Stimulated activated CD4-positive, alpha-beta T cell treated with anti-CD3 and anti-CD28 coated beads, Interleukin-4, amount 100 ng/mL, for 1 hour (primary cell): ENCODE data around the gene LDHD.

ENCODE experiments used
- DNase-seq: peaks from one replicate; pipeline ENCODE4 v3.0.0-alpha.2; 2020

Gene LDHD

GRCh38 chr16:75114179-75114945 is 2.2 kb downstream of the LDHD start:
- DNase-seq: no peak

- DNase-seq: no peak
These were observed 2.9 kb downstream of the LDHD start for GRCh38 chr16:75113541-75114121.

DNA sequence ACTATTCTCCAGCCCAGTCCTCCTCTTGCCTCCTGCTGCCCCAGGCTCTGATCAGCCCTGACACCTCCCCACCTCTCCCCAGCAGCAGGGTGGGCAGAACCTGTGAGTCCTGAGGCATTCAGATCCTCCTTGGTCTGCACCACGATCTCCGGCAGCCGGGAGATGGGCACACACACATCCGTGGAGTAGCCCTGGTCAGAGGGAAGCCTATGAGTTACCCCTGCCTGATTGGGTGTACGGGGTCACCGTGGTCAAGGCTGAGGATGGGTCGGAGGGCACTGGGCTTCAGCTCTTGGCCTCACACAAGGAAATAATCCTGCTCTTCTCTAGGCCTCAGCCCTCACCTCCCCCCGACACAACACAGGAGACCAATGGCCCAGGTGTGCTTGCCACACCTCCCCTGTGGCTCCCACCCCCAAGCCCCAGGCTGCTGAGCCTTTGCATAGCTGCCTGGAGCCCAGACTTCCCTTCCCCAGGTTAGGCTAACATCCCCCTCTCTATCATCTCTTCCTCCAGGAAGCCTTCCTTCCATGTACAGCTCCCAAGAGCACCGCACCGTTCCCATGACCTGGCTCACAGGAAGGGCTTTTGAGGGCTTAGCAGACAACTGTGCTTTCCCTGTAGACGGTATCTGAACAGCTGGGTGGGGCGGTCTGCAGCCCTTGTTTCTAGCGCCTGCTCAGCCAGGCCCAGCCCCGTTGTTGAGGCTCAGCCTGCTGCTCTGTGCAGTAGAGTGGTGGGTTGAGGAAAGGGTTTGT is 3.7 kb downstream of the LDHD start:
- no peak for DNase-seq

DNA sequence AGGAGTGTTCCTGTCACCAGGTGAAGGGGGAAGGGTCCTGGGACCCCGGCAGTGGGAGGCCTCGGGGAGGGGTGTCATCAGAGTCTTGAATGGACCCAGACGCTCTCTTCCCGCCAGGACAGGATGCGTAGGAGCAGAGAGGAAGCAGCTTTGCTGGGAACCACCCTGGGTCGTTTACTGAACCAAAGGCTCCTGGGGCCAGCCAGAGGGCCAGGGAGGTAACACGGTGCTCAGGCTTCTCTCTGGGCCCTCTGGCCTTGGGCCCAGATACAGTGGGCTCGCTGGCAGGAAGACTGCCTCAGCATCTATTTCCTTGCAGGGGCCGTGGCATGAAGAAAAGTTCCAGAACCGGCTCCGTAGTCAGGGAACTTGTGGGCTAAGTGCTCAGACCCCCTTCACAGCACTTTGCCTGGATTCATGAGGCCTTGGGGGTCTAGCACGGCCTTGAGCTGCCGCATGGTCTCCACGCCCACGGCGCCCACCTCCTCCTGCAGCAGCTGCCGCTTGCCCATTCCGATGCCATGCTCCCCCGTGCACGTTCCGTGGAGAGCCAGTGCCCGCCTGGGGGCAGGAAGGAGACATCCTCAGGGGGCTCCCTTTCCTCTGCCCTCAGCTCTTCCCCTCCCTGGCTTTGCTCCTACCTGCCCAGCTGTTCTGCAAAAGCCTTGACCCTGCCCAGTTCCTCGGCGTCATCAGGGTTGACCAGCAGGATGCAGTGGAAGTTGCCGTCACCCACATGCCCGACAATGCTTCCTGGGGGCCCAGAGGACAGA is 4.4 kb downstream of the LDHD start:
- DNase-seq: no peak

- no peak for DNase-seq
These were observed 5.1 kb downstream of the LDHD start for GRCh38 chr16:75111514-75111940.

GRCh38 chr16:75110637-75111513 is 5.7 kb downstream of the LDHD start:
- peak; percentile 82 for DNase-seq

GRCh38 chr16:75109732-75110243 is 6.8 kb downstream of the LDHD start:
- DNase-seq: no peak

GRCh38 chr16:75108792-75109731 is 7.5 kb downstream of the LDHD start:
- peak; percentile 83 for DNase-seq

DNA sequence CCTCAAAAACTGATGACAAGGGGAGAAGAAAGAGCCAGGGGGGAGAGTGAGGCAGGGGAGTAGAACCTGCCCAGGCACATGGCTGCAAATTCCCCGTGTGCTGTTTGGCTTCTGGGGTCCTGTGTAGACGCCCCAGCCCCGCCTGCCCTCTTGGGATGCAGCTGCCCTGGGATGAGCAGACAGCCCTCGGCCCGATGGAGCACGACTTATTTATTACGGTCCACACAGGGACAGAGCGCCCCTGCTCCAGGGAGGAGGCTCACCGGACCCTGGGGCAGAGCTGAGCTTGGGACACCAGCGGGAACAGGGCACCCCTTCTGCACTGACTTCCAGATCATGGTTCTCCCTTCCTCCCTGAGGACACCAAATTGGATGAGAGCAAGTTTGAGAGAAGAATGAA is 9.1 kb downstream of the LDHD start:
- no peak for DNase-seq

DNA sequence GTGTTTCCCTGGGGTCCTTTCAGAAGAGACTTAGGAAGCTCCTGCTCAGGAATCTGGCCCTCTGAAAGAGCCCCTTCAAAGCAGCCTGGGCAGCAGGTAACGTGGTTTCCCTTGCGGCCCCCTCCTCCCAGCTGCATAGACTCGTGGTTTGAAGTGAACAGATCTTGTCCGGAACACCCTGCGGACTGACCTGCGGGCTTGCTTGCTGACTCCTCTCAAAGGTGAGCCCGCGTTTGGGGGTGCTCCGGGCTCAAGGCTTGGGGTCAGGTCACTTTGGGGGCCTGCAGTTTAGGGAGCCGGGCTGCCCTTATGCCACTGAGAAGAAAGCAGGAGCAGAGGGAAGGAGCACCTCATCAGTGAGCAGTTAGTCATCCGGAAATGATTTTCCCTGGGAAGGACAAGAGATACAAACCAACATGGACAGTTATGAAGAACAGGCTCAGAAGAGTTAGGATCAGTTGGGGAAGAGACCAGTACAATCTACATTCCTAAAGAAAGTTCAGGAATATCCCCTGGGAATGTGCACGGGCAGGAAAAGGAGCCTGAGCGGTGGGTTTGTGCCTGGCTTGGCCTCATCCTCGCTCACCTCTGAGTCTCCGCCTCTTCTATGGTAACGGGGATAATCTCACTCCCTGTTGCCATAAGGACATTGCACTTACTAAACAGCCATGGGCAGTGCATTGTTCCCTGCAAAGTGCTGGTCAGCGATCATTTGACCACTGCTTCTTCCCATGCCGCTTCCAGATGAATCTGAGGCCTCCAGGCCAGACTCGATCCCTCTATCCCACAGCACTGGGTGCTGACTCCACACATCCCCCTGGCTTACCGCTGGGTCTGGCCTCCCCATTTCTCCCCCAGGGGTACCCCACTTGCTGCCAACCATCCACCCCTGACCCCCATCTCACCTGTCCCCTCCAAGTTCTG is 10.0 kb downstream of the LDHD start:
- no peak for DNase-seq

- DNase-seq: no peak
These were observed 11.1 kb downstream of the LDHD start for GRCh38 chr16:75105306-75106061.

DNA sequence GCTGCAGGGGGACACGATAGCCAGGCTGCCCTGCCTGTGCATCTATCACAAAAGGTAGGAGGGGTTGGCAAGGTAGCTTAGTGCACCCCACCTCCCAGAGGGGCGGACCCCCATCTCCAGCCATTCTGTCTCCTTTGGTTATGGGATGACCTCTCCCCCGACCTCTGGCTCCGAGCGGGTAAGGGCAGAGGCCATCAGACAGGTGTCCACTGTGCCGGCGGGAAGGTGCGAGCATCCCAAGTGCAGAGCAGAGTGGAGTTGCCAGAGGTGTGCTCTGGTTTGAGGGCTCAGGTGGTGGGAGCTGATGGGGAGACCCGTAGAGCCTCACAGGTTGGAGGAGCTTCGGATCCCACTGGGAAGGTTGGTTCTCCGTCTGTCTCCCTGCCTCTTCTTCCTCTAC is 11.7 kb downstream of the LDHD start:
- DNase-seq: no peak

GRCh38 chr16:75103994-75104393 is 12.6 kb downstream of the LDHD start:
- no peak for DNase-seq

GRCh38 chr16:75102595-75102994 is 14.0 kb downstream of the LDHD start:
- no peak for DNase-seq

- DNase-seq: no peak
These were observed 14.9 kb downstream of the LDHD start for GRCh38 chr16:75101635-75102034.

DNA sequence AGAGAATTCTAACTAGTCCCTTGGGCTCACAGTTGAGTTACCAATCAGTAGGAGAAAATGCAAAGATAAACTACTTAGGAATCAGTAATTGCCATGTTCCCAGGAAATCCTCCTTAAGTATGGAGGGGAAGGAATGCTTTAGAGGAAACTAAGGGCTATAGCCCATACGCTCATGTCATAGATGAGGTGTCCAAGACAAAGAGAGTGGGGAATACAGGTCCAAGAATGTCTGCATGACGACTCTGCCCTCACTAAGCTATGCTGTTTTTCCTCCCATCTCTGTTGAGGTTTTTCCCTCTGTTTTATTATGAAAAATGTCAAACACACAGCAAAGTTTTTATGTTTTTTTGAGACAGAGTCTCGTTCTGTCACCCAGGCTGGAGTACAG is 16.0 kb downstream of the LDHD start:
- no peak for DNase-seq

DNA sequence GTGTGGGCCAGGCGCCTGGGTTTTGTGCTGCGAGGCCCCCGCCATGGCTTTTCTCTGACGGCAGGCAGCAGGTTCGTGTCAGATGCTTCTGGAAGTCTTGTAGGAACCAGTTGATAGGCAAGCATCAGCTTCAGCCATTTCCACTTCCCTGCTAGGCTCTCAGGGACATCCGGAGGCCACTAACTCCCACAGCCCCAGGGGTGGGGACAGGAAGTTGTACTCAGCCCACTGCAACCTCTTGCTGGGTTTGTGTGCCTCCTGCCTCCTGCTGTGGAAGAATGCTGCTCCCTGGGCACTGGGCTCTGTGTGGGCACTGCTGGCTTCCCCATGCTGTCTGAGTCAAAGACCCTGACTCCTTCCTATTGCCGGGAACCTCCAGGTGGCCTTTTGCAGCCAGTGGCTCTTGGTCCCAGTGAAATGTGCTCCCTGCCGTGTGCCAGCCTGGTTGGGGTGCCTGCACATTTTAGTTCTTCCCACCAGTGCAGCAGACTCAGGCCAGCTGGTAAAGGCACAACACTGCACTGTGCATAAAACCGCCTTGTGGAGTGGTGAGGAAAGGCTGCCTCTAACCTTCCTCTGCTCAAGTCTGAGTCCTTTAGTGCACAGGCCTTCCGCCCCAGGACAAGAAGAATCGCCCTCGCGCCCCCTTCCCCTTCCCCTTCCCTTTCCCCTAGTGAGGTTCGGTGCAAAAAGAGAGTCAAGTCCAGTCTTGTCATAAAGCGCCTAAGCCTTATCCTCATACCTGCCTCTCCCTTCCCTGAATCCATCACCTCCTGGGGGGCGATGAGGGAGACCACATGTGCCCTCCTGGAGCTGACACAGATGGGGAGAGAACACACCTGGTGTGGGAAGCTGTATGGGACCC is 16.6 kb downstream of the LDHD start:
- peak; percentile 33 for DNase-seq
